Measurements from ENCODE around the gene NEK1. TPM values are rescaled to one million over a fixed set of nuclear protein-coding genes. Genes with fewer than 3 reads are reported as not detected.

The NEK1 gene
- total and polyA plus RNA-seq, 8 donors, result 1.2 to 28.6 (median 5.5) TPM

DNA sequence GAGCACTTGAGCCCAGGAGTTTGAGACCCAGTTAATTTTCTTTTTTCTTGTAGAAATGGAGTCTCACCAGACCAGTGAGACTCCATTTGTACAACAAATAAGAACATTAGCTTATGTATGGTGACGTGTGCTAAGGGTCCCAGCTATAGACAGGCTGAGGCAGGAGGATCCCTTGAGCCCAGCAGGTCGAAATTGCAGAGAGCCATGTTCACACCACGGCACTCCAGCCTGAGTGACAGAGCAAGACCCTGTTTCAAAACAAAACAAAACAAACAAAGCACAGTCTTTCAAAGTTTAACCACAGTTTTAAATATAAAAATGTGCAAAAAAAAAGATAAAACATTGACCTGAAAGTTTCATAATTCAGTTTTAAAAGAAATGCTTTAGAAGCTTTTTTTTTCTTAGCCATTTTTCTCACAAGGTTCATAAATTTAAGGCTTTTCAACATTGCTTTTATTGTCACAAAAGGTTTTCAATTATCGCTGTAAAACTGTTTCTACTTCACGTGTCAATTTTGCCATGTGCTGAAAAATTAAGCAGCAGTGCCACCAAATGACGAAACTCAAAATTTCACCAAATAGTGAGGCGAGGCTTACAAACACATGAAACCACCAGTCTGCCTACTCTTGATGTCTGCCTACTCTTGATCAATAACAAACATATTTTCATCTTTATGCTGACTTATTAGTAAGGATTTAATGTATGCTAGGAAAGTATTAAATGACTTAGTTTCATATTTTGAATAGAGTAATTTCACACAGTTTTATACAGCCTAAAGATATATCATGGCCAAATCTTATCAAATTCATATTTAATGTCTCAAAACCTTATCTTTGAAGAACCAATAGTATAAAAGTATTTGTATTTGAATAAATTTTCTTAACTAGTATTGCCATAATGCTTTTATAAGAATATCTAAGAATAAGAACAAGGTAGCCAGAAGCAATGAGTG, 126.3 kb downstream of the NEK1 start:
- 15 to 24% (median 20%) methylated on average over 7 of the region's 7 CpGs for WGBS, 5 donors
- peak in 1 of 2 donors; percentile 84 for DNase-seq
- Histone ChIP-seq H3K36me3 (peaks cover 0 to 18% (median 0%) of the 10 kb centered on the region in 4 donors), H3K4me3 (no peak overlapping the region), H3K9me3 (peaks cover 0 to 2% (median 0%) of the 10 kb centered on the region in 4 donors), H3K27me3 (no peaks in the 10 kb centered on the region), H3K27ac (no peak overlapping the region), H3K4me1 (peaks cover 0 to 11% (median 2%) of the 10 kb centered on the region in 4 donors)
- intact Hi-C loops (cut with DNase I; ENCODE audit: low total_unique reads), result loop anchor here (10.0 kb wide), 1 partner anchor 471 kb away; the partner anchor contains the start of gene CBR4
- TF ChIP-seq EP300 (IDR thresholded peaks at IDR 0.05) (no peak), POLR2A (IDR thresholded peaks at IDR 0.05) (no peak), POLR2AphosphoS5 (IDR thresholded peaks at IDR 0.05) (peak in 1 of 3 donors; percentile 65)
- TF ChIP-seq, protein P1, sequence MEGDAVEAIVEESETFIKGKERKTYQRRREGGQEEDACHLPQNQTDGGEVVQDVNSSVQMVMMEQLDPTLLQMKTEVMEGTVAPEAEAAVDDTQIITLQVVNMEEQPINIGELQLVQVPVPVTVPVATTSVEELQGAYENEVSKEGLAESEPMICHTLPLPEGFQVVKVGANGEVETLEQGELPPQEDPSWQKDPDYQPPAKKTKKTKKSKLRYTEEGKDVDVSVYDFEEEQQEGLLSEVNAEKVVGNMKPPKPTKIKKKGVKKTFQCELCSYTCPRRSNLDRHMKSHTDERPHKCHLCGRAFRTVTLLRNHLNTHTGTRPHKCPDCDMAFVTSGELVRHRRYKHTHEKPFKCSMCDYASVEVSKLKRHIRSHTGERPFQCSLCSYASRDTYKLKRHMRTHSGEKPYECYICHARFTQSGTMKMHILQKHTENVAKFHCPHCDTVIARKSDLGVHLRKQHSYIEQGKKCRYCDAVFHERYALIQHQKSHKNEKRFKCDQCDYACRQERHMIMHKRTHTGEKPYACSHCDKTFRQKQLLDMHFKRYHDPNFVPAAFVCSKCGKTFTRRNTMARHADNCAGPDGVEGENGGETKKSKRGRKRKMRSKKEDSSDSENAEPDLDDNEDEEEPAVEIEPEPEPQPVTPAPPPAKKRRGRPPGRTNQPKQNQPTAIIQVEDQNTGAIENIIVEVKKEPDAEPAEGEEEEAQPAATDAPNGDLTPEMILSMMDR (IDR thresholded peaks at IDR 0.05), result peak in 5 of 7 experiments; percentile 10 to 50 (median 24)

DNA sequence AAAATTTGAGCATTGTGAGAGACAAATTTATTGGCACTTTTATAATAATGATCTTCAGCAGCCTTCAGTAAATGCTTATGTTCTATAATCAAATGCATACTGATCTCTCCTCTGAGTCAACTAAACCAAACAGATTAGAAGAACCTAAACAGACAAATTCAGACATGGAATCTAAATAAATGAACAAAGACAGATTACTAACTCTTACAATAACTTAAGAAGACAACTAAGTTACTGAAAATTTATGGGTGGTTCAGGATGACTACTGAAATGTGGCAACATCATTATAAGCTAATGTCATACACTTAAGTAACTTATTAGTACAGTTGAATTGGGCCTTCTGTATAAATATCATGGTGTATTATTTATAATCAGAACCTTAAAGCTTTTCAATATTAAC, 127.3 kb downstream of the NEK1 start:
- DNase-seq, result no peak
- no peaks in the 10 kb centered on the region for H3K9me3 ChIP-seq
- peaks cover 0 to 12% (median 0%) of the 10 kb centered on the region in 4 donors for H3K36me3 ChIP-seq
- peaks cover 0 to 11% (median 2%) of the 10 kb centered on the region in 4 donors for H3K4me1 ChIP-seq
- H3K27me3 ChIP-seq, result no peaks in the 10 kb centered on the region
- no peak for TF ChIP-seq POLR2AphosphoS5 (IDR thresholded peaks at IDR 0.05)
- TF ChIP-seq, protein P1 (IDR thresholded peaks at IDR 0.05), result no peak
- H3K4me3 ChIP-seq, result no peak overlapping the region
- no peak overlapping the region for H3K27ac ChIP-seq
- intact Hi-C loops (cut with DNase I; ENCODE audit: low total_unique reads), result loop anchor here (10.0 kb wide), 1 partner anchor 470 kb away; the partner anchor contains the start of gene CBR4

DNA sequence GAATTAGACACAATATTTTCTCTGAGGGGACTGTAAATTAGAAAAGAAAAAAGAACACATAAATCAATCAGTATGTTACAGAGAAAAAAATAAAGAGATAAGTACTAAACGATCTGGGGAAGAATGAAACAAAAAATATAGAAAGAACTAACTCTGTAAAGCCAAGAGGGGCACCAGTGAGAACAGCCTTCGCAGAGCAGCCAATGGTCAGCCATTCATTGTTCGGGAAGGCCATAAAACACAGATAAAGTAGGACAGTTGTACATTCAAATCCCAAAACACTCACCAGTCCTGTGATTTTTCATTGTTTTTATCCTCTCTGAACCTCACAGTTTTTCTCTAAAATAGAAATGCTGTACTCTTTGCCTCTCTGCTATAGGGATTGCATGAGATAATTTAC, 127.9 kb downstream of the NEK1 start:
- H3K27ac ChIP-seq, result no peak overlapping the region
- no peaks in the 10 kb centered on the region for H3K27me3 ChIP-seq
- DNase-seq, result peak in 1 of 2 donors; percentile 26
- intact Hi-C loops (cut with DNase I; ENCODE audit: low total_unique reads), result loop anchor here (10.0 kb wide), 1 partner anchor 470 kb away; the partner anchor contains the start of gene CBR4
- H3K36me3 ChIP-seq, result peaks cover 0 to 10% (median 0%) of the 10 kb centered on the region in 4 donors
- no peaks in the 10 kb centered on the region for H3K9me3 ChIP-seq
- peaks cover 0 to 11% (median 2%) of the 10 kb centered on the region in 4 donors for H3K4me1 ChIP-seq
- no peak overlapping the region for H3K4me3 ChIP-seq
- TF ChIP-seq POLR2AphosphoS5 (IDR thresholded peaks at IDR 0.05), result no peak
- TF ChIP-seq, protein P1 (IDR thresholded peaks at IDR 0.05), result no peak
- WGBS, 5 donors, result 50 to 67% (median 57%) methylated on average over 3 of the region's 3 CpGs

DNA sequence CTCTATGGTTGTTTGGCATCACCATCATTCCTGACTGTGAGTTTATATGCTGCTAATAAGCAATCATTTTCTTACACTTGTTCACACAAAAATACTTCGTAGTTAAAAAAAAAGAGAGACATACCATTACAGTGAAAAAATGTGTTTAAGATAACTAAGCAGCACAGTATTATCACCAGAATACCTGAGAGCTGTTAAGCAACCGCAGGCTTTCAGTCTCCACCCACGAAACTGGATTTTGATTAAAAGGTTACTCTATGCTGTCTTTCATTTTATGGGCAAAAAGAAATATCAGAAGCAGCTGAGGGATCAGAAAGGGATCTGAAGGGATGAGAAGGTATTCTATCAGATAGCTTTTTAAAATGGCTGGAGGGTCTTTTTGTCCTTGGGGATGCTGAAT, 148.3 kb downstream of the NEK1 start:
- peaks cover 0 to 5% (median 0%) of the 10 kb centered on the region in 4 donors for H3K4me1 ChIP-seq
- no peaks in the 10 kb centered on the region for H3K9me3 ChIP-seq
- no peak overlapping the region for H3K4me3 ChIP-seq
- no peaks in the 10 kb centered on the region for H3K27me3 ChIP-seq
- H3K27ac ChIP-seq, result no peak overlapping the region
- TF ChIP-seq EP300 (IDR thresholded peaks at IDR 0.05), result no peak
- TF ChIP-seq POLR2A (IDR thresholded peaks at IDR 0.05), result no peak
- TF ChIP-seq, protein P1 (IDR thresholded peaks at IDR 0.05), result no peak
- TF ChIP-seq POLR2AphosphoS5 (IDR thresholded peaks at IDR 0.05), result no peak
- DNase-seq, result peak in 1 of 2 donors; percentile 13
- 36 to 63% (median 57%) methylated on average over 3 of the region's 3 CpGs for WGBS, 5 donors
- peaks cover 0 to 32% (median 12%) of the 10 kb centered on the region in 4 donors for H3K36me3 ChIP-seq
- intact Hi-C loops (cut with DNase I; ENCODE audit: low total_unique reads), result no loop called here

All from stomach (tissue), 9 donors.